Stomach (tissue), 4 donors: ENCODE measurements around the gene THOP1.

Source experiments
- CTCF ChIP-seq, 7 experiments: fragments of 450-650 bp in 4 of 7; fragments of 200-600 bp in 3 of 7; sonication (generic) in 3 of 7; IDR thresholded peaks; one replicate each; pipeline ENCODE4 v1.5.1; 2016 to 2019; ENCODE audit warnings: antibody characterized with exemption in 7 of 7, control low read depth in 2 of 7, mild to moderate bottlenecking in 1 of 7
- EP300 ChIP-seq: sonication (generic); formaldehyde crosslinking; IDR thresholded peaks from one replicate; pipeline ENCODE4 v1.6.1; 2017; ENCODE audit warnings: antibody characterized with exemption
- POLR2A ChIP-seq, 4 donors: fragments of 450-650 bp; IDR thresholded peaks; one replicate each; pipeline ENCODE4 v1.6.1; 2016; ENCODE audit warnings: antibody characterized with exemption in 4 of 4, control low read depth in 2 of 4, mild to moderate bottlenecking in 1 of 4, moderate library complexity in 1 of 4
- POLR2AphosphoS5 ChIP-seq, 3 donors: sonication (generic); formaldehyde crosslinking; IDR thresholded peaks; one replicate each; pipeline ENCODE4 v1.6.1; 2016; ENCODE audit warnings: antibody characterized with exemption in 3 of 3

GRCh38 chr19:2795827-2796658 lies 10.7 kb downstream of the THOP1 start:
- TF ChIP-seq POLR2A (IDR thresholded peaks at IDR 0.05) (no peak), CTCF (IDR thresholded peaks at IDR 0.05) (no peak), POLR2AphosphoS5 (IDR thresholded peaks at IDR 0.05) (no peak), EP300 (no peak)
